K562 (cell line): Measurements from ENCODE around the gene TUT1. TPM values are rescaled to one million over a fixed set of nuclear protein-coding genes. Genes with fewer than 3 reads are reported as not detected.

Experiments
- ATF3 ChIP-seq, 2 experiments: fragments of 450-650 bp in 1 of 2; sonication (generic) in 1 of 2; formaldehyde crosslinking in 1 of 2; IDR thresholded peaks in 1 of 2; conservative IDR thresholded peaks in 1 of 2; 2 replicates each; pipeline versions ENCODE4 v1.6.1 to v1.8.1; 2016 to 2023; ENCODE audit warnings: mild to moderate bottlenecking in 2 of 2, moderate library complexity in 2 of 2, inconsistent platforms in 1 of 2, missing genetic modification reagents in 1 of 2
- CBFA2T2 ChIP-seq: fragments of 450-650 bp; conservative IDR thresholded peaks from 2 replicates; pipeline ENCODE4 v1.6.1; 2017; ENCODE audit warnings: mild to moderate bottlenecking
- CEBPG ChIP-seq, 3 experiments: fragments of 200-800 bp in 1 of 3; sonication (Bioruptor generic) in 1 of 3; sonication (generic) in 1 of 3; formaldehyde crosslinking in 1 of 3; IDR thresholded peaks in 2 of 3; conservative IDR thresholded peaks in 1 of 3; 2 replicates each; pipeline versions ENCODE4 v1.6.1 to v1.8.0; 2016 to 2022; ENCODE audit warnings: missing compliant biosample characterization in 2 of 3, missing genetic modification characterization in 2 of 3, mild to moderate bottlenecking in 1 of 3, missing genetic modification reagents in 1 of 3
- EGR1 ChIP-seq: fragments of 450-650 bp; conservative IDR thresholded peaks from 2 replicates; pipeline ENCODE4 v1.6.1; 2017; ENCODE audit warnings: mild to moderate bottlenecking
- FUS ChIP-seq: fragments of 200-400 bp; formaldehyde crosslinking; optimal IDR thresholded peaks from 2 replicates; pipeline ENCODE3; 2017; ENCODE audit warnings: low read depth, low read length
- GABPB2 ChIP-seq: fragments of 250-450 bp; sonication (Bioruptor Pico); conservative IDR thresholded peaks from 2 replicates; pipeline ENCODE4 v1.5.1; 2021; ENCODE audit warnings: mild to moderate bottlenecking
- JUNB ChIP-seq: fragments of 450-650 bp; formaldehyde crosslinking; conservative IDR thresholded peaks from 2 replicates; pipeline ENCODE4 v1.4.0; 2020; ENCODE audit warnings: mild to moderate bottlenecking
- KAT8 ChIP-seq: fragments of 450-650 bp; IDR thresholded peaks from 2 replicates; pipeline ENCODE4 v1.6.1; 2016; ENCODE audit warnings: low read depth, mild to moderate bottlenecking
- MYBL2 ChIP-seq, 2 experiments: fragments of 450-650 bp in 1 of 2; sonication (generic) in 1 of 2; formaldehyde crosslinking in 1 of 2; IDR thresholded peaks; 2 replicates each; pipeline versions ENCODE4 v1.6.1 to v1.8.1; 2017 to 2022; ENCODE audit warnings: borderline replicate concordance in 1 of 2, inconsistent platforms in 1 of 2, low read depth in 1 of 2, mild to moderate bottlenecking in 1 of 2, missing genetic modification reagents in 1 of 2, moderate library complexity in 1 of 2
- NFE2L1 ChIP-seq: fragments of 450-650 bp; IDR thresholded peaks from 2 replicates; pipeline ENCODE4 v1.6.1; 2016; ENCODE audit warnings: missing genetic modification characterization, low read depth, mild to moderate bottlenecking, missing compliant biosample characterization, moderate library complexity, borderline replicate concordance
- PBX2 ChIP-seq, 2 experiments: IDR thresholded peaks in 1 of 2; conservative IDR thresholded peaks in 1 of 2; 2 replicates each; pipeline ENCODE4 v1.6.1; 2016; ENCODE audit warnings: low read depth in 2 of 2, mild to moderate bottlenecking in 1 of 2, missing compliant biosample characterization in 1 of 2, missing genetic modification characterization in 1 of 2, moderate library complexity in 1 of 2
- RBFOX2 ChIP-seq: fragments of 200-400 bp; formaldehyde crosslinking; IDR thresholded peaks from 2 replicates; pipeline ENCODE4 v1.6.1; 2017; ENCODE audit warnings: low read depth, mild to moderate bottlenecking, low read length, moderate library complexity
- SPI1 ChIP-seq: IDR thresholded peaks from 2 replicates; pipeline ENCODE4 v1.6.1; 2011; ENCODE audit warnings: low read depth, low read length, control low read depth, borderline replicate concordance
- TBP ChIP-seq: optimal IDR thresholded peaks from 2 replicates; pipeline ENCODE3; 2011; ENCODE audit warnings: low read depth, low read length, improper control_type of control experiment
- ZBTB33 ChIP-seq: sonication (generic); formaldehyde crosslinking; IDR thresholded peaks from 2 replicates; pipeline ENCODE4 v1.8.1; 2023; ENCODE audit warnings: mild to moderate bottlenecking, missing genetic modification reagents
- ZBTB34 ChIP-seq: fragments of 250-450 bp; sonication (Bioruptor Pico); IDR thresholded peaks from 2 replicates; pipeline ENCODE4 v1.8.0; 2021; ENCODE audit warnings: mild to moderate bottlenecking, moderate library complexity
- ZFPM2 ChIP-seq: fragments of 250-450 bp; sonication (Bioruptor Pico); IDR thresholded peaks from 2 replicates; pipeline ENCODE4 v1.5.1; 2022; ENCODE audit warnings: mild to moderate bottlenecking
- ZNF121 ChIP-seq: sonication (generic); formaldehyde crosslinking; conservative IDR thresholded peaks from 2 replicates; pipeline ENCODE4 v1.8.0; 2022; ENCODE audit warnings: missing genetic modification reagents
- ZNF444 ChIP-seq: fragments of 250-450 bp; sonication (Bioruptor Pico); IDR thresholded peaks from 2 replicates; pipeline ENCODE4 v1.4.0; 2020; ENCODE audit warnings: mild to moderate bottlenecking, moderate library complexity
- polyA plus RNA-seq, 8 experiments: library from polyadenylated mRNA; depleted of rRNA in 4 of 8; stranded (reverse) in 5 of 8; unstranded in 3 of 8; fragments of >200 nt; fragmentation: Nextera tagmentation in 2 of 8; fragmentation: Illumina TruSeq in 1 of 8; extraction: Ambion mirVana in 2 of 8; extraction: Trizol in 1 of 8; gene quantifications; 2 replicates each; pipeline versions ENCODE4 v1.2.1 to v1.2.3, GENCODE V29; 2011 to 2014; ENCODE audit warnings: inconsistent platforms in 1 of 8, missing spikeins in 1 of 8
- total RNA-seq, 7 experiments: library from RNA; depleted of rRNA in 6 of 7; stranded (reverse); fragments of >200 nt in 6 of 7; fragmentation: Illumina TruSeq in 2 of 7; extraction: Trizol in 2 of 7; gene quantifications; 2 replicates each; pipeline versions ENCODE4 v1.2.1 to v1.2.3, GENCODE V29; 2011 to 2021; ENCODE audit warnings: low replicate concordance in 1 of 7

TUT1 gene
- total and polyA plus RNA-seq, 9 of the 15 experiments (the other 6 are each of a cell fraction or from before 2014, with no cell fraction given) = 0.66 to 44.3 (median 15.7) TPM

GRCh38 chr11:62601372-62602140 is 10.2 kb upstream of the TUT1 start, which contains the start of gene MTA2 (continued):
- TF ChIP-seq PBX2 (CRISPR knock-in tag; IDR thresholded peaks at IDR 0.05; ENCODE audit: low read depth) = no peak
- TF ChIP-seq PBX2 (tag; conservative IDR thresholded peaks at IDR 0.05; ENCODE audit: low read depth) = no peak
- TF ChIP-seq TBP = peak; percentile 35
- TF ChIP-seq JUNB (CRISPR knock-in tag) = no peak
- TF ChIP-seq NFE2L1 = no peak
- TF ChIP-seq ZNF121 (CRISPR knock-in tag) = no peak
- no peak for TF ChIP-seq MYBL2 (IDR thresholded peaks at IDR 0.05; ENCODE audit: low read depth)
- no peak for TF ChIP-seq MYBL2 (CRISPR knock-in tag; IDR thresholded peaks at IDR 0.05; ENCODE audit: borderline replicate concordance)
- peak; percentile 90 for TF ChIP-seq RBFOX2
- no peak for TF ChIP-seq SPI1
- no peak for TF ChIP-seq ZFPM2
- TF ChIP-seq ZBTB33 (CRISPR knock-in tag) = no peak
- TF ChIP-seq ZBTB34 (CRISPR knock-in tag) = no peak
- TF ChIP-seq KAT8 = no peak
- TF ChIP-seq ATF3 (IDR thresholded peaks at IDR 0.05) = no peak
- no peak for TF ChIP-seq ATF3 (CRISPR knock-in tag; conservative IDR thresholded peaks at IDR 0.05)
- no peak for TF ChIP-seq CEBPG (CRISPR knock-in tag; IDR thresholded peaks at IDR 0.05)
- TF ChIP-seq CEBPG (tag; conservative IDR thresholded peaks at IDR 0.05 in 1 of 2, IDR thresholded peaks at IDR 0.05 in 1 of 2) = no peak
- no peak for TF ChIP-seq GABPB2 (CRISPR knock-in tag)
- no peak for TF ChIP-seq CBFA2T2
- peak; percentile 59 for TF ChIP-seq FUS
- TF ChIP-seq EGR1 = peak; percentile 90
- TF ChIP-seq ZNF444 (CRISPR knock-in tag) = no peak
